NT2/D1 (cell line): ENCODE results near the gene NELL2.

Experiments used
- SUZ12 ChIP-seq: IDR thresholded peaks from 2 replicates; pipeline ENCODE4 v1.6.1; 2011; ENCODE audit not compliant: insufficient read length, insufficient read depth; ENCODE audit errors: extremely low read depth
- YY1 ChIP-seq: IDR thresholded peaks from 2 replicates; pipeline ENCODE4 v1.6.1; 2011; ENCODE audit not compliant: insufficient read length, insufficient read depth

- TF ChIP-seq YY1 (no peak), SUZ12 (no peak)
Measured at GRCh38 chr12:44711736-44712135, 164.4 kb downstream of the NELL2 start.
